KMS-11 (cell line): Measurements from ENCODE around the gene DDX25.
"Not testable (repeated sequence)": the region's sequence is repeated elsewhere in the genome, so short reads cannot be mapped to it uniquely, and the experiment has no call there.

ENCODE experiments used
- H2AFZ ChIP-seq: fragments of 200-600 bp; sonication (generic); 2 replicates; pipeline ENCODE4 v1.6.1; 2016; ENCODE audit warnings: antibody characterized with exemption, mixed run types, low read depth
- H3K27ac ChIP-seq: fragments of 200-600 bp; sonication (generic); 2 replicates; pipeline ENCODE4 v1.6.1; 2016; ENCODE audit warnings: mild to moderate bottlenecking, mixed run types
- H3K27me3 ChIP-seq: fragments of 200-600 bp; sonication (generic); 2 replicates; pipeline ENCODE4 v1.6.1; 2017; ENCODE audit warnings: mild to moderate bottlenecking, low read depth, mixed run types, moderate library complexity; ENCODE audit not compliant: insufficient read depth
- H3K36me3 ChIP-seq: fragments of 200-600 bp; sonication (generic); 2 replicates; pipeline ENCODE4 v1.6.1; 2017; ENCODE audit warnings: mild to moderate bottlenecking, mixed run types; ENCODE audit not compliant: insufficient read depth
- H3K4me1 ChIP-seq: fragments of 200-600 bp; sonication (generic); 2 replicates; pipeline ENCODE4 v1.6.1; 2016; ENCODE audit warnings: mild to moderate bottlenecking, low read depth, mixed run types; ENCODE audit not compliant: poor library complexity, severe bottlenecking
- H3K4me2 ChIP-seq: fragments of 200-600 bp; sonication (generic); 2 replicates; pipeline ENCODE4 v1.7.0; 2016; ENCODE audit warnings: mild to moderate bottlenecking, mixed run types
- H3K4me3 ChIP-seq: fragments of 200-600 bp; sonication (generic); IDR thresholded peaks from 2 replicates; pipeline ENCODE4 v1.6.1; 2017; ENCODE audit warnings: low read depth, low read length, mixed read lengths; ENCODE audit not compliant: insufficient read depth
- H3K79me2 ChIP-seq: fragments of 200-600 bp; sonication (generic); 2 replicates; pipeline ENCODE4 v1.6.1; 2016; ENCODE audit warnings: low read depth, mixed run types; ENCODE audit not compliant: insufficient read depth
- H3K9ac ChIP-seq: fragments of 200-600 bp; sonication (generic); 2 replicates; pipeline ENCODE4 v1.6.1; 2016; ENCODE audit warnings: mild to moderate bottlenecking, mixed run types
- H4K20me1 ChIP-seq: fragments of 200-600 bp; sonication (generic); 2 replicates; pipeline ENCODE4 v1.6.1; 2016; ENCODE audit warnings: mild to moderate bottlenecking, mixed run types; ENCODE audit not compliant: insufficient read depth
- TF ChIP-seq, protein P1 (sequence below): fragments of 200-600 bp; sonication (generic); conservative IDR thresholded peaks from 2 replicates; pipeline ENCODE4 v1.6.1; 2017; ENCODE audit warnings: low read depth, mild to moderate bottlenecking, antibody characterized with exemption, low read length, moderate library complexity, mixed read lengths

Gene DDX25

DNA sequence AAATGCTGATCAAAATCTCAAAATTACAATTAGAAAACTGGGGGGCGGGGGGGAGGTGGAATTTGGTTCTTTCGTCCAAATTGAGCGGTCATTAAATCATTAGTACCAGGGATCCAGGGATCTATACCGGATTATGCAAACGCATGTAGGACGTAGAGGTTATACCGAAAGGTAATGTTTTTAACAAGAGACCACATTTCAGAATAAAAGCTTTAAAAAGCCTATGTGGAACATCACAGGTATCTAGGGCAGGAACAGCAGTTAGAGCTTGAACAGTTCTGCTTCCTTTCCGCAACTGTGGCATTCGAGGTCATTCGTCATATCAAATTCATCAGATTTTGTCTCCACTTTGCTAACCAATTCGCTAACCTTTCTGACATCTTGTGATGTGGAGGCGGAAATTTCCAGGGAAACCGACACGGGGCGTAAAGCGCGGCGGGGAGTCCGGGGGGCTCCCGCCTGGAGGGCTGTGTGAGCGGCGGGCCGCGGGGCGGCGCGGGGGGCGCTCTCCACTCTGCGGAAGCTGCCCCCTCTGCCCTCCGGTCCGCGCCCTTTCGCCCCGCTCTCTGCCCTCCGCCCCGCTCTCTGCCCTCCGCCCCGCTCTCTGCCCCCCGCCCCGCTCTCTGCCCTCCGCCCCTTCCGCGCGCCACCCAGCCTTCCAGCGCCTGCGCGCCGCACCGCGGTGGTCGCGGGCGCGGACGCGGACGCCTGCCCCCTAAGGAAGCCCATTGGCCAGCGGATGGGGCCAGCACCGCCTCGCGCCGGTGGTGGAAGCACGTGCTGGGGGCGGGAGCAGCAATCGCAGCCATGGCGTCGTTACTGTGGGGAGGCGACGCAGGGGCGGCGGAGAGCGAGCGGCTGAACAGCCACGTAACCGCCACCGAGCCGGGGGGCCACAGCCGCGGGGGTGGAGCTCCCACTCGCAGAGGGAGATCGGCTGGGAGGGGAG lies at the start of gene DDX25:
DDX25 (plus strand) TSS at position 798 of the 949 bp plus-strand sequence; CDS start at position 808, 10 bp downstream.
- Histone ChIP-seq H3K9ac (no peak within 1 kb of the TSS), H3K4me1 (no peaks in the 10 kb centered on the region), H3K4me2 (peak within 1 kb of the TSS; percentile 66; the same call in 1 of the 2 replicates), H4K20me1 (no peaks in the 10 kb centered on the region), H3K27ac (no peak within 1 kb of the TSS), H3K36me3 (no peaks in the 10 kb centered on the region), H3K4me3 (no peak within 1 kb of the TSS), H3K79me2 (peaks cover 6% of the 10 kb centered on the region; the same call in 1 of the 2 replicates), H3K27me3 (no peaks in the 10 kb centered on the region), H2AFZ (no peak within 1 kb of the TSS)
- TF ChIP-seq, protein P1, sequence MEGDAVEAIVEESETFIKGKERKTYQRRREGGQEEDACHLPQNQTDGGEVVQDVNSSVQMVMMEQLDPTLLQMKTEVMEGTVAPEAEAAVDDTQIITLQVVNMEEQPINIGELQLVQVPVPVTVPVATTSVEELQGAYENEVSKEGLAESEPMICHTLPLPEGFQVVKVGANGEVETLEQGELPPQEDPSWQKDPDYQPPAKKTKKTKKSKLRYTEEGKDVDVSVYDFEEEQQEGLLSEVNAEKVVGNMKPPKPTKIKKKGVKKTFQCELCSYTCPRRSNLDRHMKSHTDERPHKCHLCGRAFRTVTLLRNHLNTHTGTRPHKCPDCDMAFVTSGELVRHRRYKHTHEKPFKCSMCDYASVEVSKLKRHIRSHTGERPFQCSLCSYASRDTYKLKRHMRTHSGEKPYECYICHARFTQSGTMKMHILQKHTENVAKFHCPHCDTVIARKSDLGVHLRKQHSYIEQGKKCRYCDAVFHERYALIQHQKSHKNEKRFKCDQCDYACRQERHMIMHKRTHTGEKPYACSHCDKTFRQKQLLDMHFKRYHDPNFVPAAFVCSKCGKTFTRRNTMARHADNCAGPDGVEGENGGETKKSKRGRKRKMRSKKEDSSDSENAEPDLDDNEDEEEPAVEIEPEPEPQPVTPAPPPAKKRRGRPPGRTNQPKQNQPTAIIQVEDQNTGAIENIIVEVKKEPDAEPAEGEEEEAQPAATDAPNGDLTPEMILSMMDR: no peak

DNA sequence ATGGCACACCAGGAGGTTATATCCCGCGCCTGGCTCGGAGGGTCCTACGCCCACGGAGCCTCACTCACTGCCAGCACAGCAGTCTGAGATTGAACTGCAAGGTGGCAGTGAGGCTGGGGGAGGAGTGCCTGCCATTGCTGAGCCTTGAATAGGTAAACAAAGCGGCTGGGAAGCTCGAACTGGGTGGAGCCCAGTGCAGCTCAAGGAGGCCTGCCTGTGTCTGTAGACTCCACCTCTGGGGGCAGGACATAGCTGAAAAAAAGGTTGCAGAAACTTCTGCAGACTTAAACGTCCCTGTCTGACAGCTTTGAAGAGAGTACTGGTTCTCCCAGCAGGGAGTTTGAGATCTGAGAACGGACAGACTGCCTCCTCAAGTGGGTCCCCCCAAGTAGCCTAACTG lies 46.6 kb upstream of the DDX25 start:
- H3K27me3 ChIP-seq, H3K4me2 ChIP-seq, H3K4me1 ChIP-seq, H3K36me3 ChIP-seq, H4K20me1 ChIP-seq, H3K79me2 ChIP-seq, H3K27ac ChIP-seq, H3K9ac ChIP-seq, H3K4me3 ChIP-seq, H2AFZ ChIP-seq: not testable (repeated sequence)

DNA sequence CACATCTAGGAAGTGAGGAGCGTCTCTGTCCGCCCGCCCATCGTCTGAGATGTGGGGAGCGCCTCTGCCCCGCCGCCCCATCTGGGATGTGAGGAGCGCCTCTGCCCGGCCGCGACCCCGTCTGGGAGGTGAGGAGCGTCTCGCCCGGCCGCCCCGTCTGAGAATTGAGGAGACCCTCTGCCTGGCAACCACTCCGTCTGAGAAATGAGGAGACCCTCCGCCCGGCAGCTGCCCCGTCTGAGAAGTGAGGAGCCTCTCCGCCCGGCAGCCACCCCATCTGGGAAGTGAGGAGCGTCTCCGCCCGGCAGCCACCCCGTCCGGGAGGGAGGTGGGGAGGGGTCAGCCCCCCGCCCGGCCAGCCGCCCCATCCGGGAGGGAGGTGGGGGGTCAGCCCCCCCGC lies 41.5 kb upstream of the DDX25 start:
- H3K4me3 ChIP-seq, H4K20me1 ChIP-seq: not testable (repeated sequence)

DNA sequence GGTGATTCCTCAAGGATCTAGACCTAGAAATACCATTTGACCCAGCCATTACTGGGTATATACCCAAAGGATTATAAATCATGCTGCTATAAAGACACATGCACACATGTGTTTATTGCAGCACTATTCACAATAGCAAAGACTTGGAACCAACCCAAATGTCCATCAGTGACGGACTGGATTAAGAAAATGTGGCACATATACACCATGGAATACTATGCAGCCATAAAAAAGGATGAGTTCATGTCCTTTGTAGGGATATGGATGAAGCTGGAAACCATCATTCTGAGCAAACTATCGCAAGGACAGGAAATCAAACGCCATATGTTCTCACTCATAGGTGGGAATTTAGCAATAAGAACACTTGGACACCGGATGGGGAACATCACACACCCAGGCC lies 39.0 kb upstream of the DDX25 start:
- H2AFZ ChIP-seq, H3K36me3 ChIP-seq, H3K79me2 ChIP-seq, H3K27ac ChIP-seq, H3K27me3 ChIP-seq, H3K4me2 ChIP-seq, H3K4me3 ChIP-seq, H4K20me1 ChIP-seq, H3K9ac ChIP-seq, H3K4me1 ChIP-seq: not testable (repeated sequence)

More for the DNA sequence above, 41.5 kb upstream of the DDX25 start:
- not testable (repeated sequence) for H3K27ac ChIP-seq, H3K4me1 ChIP-seq, H3K9ac ChIP-seq, H2AFZ ChIP-seq, H3K4me2 ChIP-seq, H3K27me3 ChIP-seq, H3K36me3 ChIP-seq, H3K79me2 ChIP-seq

DNA sequence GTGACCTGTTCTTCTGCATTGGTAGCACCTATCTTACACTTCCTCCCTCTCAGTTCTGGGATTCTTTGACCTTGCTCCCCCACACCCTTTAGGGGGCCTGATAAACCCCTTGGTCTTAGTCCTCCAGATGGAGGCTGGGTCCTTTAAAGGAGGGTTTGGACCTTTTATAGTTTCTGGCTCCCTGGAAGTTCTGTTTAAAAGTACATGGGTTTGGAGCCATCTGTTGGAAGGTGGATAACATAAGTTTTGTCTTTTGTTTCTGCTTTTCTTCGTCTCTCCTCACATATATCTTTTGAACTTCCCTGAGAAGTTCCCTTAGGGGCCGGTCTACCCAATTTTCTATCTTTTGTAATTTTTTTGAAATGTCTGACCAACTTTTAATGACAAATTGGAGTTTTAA lies 34.8 kb upstream of the DDX25 start:
- H3K27ac ChIP-seq: no peak overlapping the region
- no peak overlapping the region for H3K4me3 ChIP-seq
- no peaks in the 10 kb centered on the region for H3K79me2 ChIP-seq
- H3K4me2 ChIP-seq: no peak overlapping the region
- H3K36me3 ChIP-seq: no peaks in the 10 kb centered on the region
- no peaks in the 10 kb centered on the region for H3K4me1 ChIP-seq
- TF ChIP-seq, protein P1: no peak
- no peaks in the 10 kb centered on the region for H3K27me3 ChIP-seq
- no peak overlapping the region for H3K9ac ChIP-seq
- no peaks in the 10 kb centered on the region for H4K20me1 ChIP-seq
- no peak overlapping the region for H2AFZ ChIP-seq
